Endothelial cell of umbilical vein (primary cell): ENCODE results near the gene ZIC2. TPM values are rescaled to one million over a fixed set of nuclear protein-coding genes. Genes with fewer than 3 reads are reported as not detected.

Source experiments
- BruUV-seq: library from RNA; stranded (reverse); fragments of 400-500 nt; replicated peaks from 2 replicates; lab custom pipeline; 2021; lab: Mats Ljungman, UMichigan
- CTCF ChIA-PET: fragments of 300-600, 350-600 bp; sonication (Branson Sonifier 250); formaldehyde crosslinking; loops from one replicate; lab custom pipeline; 2021; ENCODE audit warnings: antibody characterized with exemption, inconsistent platforms; lab: Charles Lee
- POLR2A ChIA-PET: fragments of 300-600, 350-600 bp; sonication (Branson Sonifier 250); formaldehyde crosslinking; loops from one replicate; lab custom pipeline; 2021; ENCODE audit warnings: antibody characterized with exemption, inconsistent platforms; lab: Charles Lee
- DNase-seq: peaks from one replicate; pipeline ENCODE4 v3.0.0-alpha.2; 2011; ENCODE audit warnings: low read depth, low spot score
- FAIRE-seq: peaks from 2 replicates; lab custom pipeline; 2011; peaks lifted over from hg19 to GRCh38; lab: Jason Lieb, UNC
- H2AFZ ChIP-seq: 2 replicates; pipeline ENCODE4 v1.6.0; 2012; ENCODE audit warnings: low read depth, low read length, control low read depth, inconsistent platforms
- H3K27ac ChIP-seq: 2 replicates; pipeline ENCODE4 v1.5.1; 2011; ENCODE audit warnings: low read depth, mild to moderate bottlenecking, control low read depth, low read length, moderate library complexity; ENCODE audit not compliant: insufficient read depth
- H3K27me3 ChIP-seq, 2 experiments: 2 replicates each; pipeline versions ENCODE4 v1.6.0 to v1.6.1; 2011; ENCODE audit warnings: low read length in 2 of 2, mixed read lengths in 1 of 2; ENCODE audit not compliant: control insufficient read depth in 2 of 2, insufficient read depth in 2 of 2
- H3K36me3 ChIP-seq, 2 experiments: 2 replicates in 1 of 2; 3 replicates in 1 of 2; pipeline ENCODE4 v1.5.1; 2011; ENCODE audit warnings: low read length in 2 of 2, mild to moderate bottlenecking in 1 of 2, moderate library complexity in 1 of 2; ENCODE audit not compliant: control insufficient read depth in 2 of 2, insufficient read depth in 2 of 2; ENCODE audit errors: extremely low read depth in 1 of 2
- H3K4me1 ChIP-seq: 3 replicates; pipeline ENCODE4 v1.5.1; 2011; ENCODE audit warnings: mild to moderate bottlenecking, low read length; ENCODE audit not compliant: control insufficient read depth, insufficient read depth; ENCODE audit errors: extremely low read depth
- H3K4me2 ChIP-seq: 2 replicates; pipeline ENCODE4 v1.6.1; 2011; ENCODE audit warnings: low read length, control low read depth, mixed read lengths; ENCODE audit not compliant: insufficient read depth
- H3K4me3 ChIP-seq, 3 experiments: fragments of 200-600 bp in 1 of 3; sonication (generic), shearing (Covaris generic) in 1 of 3; replicated peaks in 1 of 3; 2 replicates each; pipeline ENCODE4 v1.5.1; 2011 to 2016; ENCODE audit warnings: control low read depth in 3 of 3, low read length in 3 of 3, mild to moderate bottlenecking in 2 of 3, inconsistent platforms in 1 of 3, low read depth in 1 of 3, moderate library complexity in 1 of 3; ENCODE audit not compliant: insufficient read depth in 1 of 3
- H3K79me2 ChIP-seq: 2 replicates; pipeline ENCODE4 v1.6.0; 2012; ENCODE audit warnings: low read length, inconsistent platforms; ENCODE audit not compliant: control insufficient read depth, insufficient read depth
- H3K9ac ChIP-seq: replicated peaks from 2 replicates; pipeline ENCODE3; 2011; ENCODE audit warnings: low read length, control low read depth; ENCODE audit not compliant: insufficient read depth; ENCODE audit errors: extremely low read depth
- H3K9me1 ChIP-seq: replicated peaks from 3 replicates; pipeline ENCODE4 v1.6.0; 2011; ENCODE audit warnings: mild to moderate bottlenecking, low read length; ENCODE audit not compliant: control insufficient read depth, insufficient read depth; ENCODE audit errors: extremely low read depth
- H3K9me3 ChIP-seq: replicated peaks from 2 replicates; pipeline ENCODE4 v1.5.1; 2012; ENCODE audit warnings: low read length, inconsistent platforms; ENCODE audit not compliant: control insufficient read depth, insufficient read depth
- H4K20me1 ChIP-seq: replicated peaks from 2 replicates; pipeline ENCODE3; 2011; ENCODE audit warnings: mild to moderate bottlenecking, low read length; ENCODE audit not compliant: control insufficient read depth, insufficient read depth; ENCODE audit errors: extremely low read depth
- EZH2 ChIP-seq: IDR thresholded peaks from 2 replicates; pipeline ENCODE4 v1.6.1; 2012; ENCODE audit warnings: borderline replicate concordance, low read depth, mild to moderate bottlenecking, moderate library complexity, low read length, inconsistent platforms; ENCODE audit not compliant: severe bottlenecking
- FOS ChIP-seq: IDR thresholded peaks from 2 replicates; pipeline ENCODE4 v1.6.1; 2011; ENCODE audit warnings: mild to moderate bottlenecking, low read length, moderate library complexity, borderline replicate concordance; ENCODE audit not compliant: insufficient read depth
- GATA2 ChIP-seq: IDR thresholded peaks from 2 replicates; pipeline ENCODE4 v1.7.0; 2011; ENCODE audit warnings: low read depth, mild to moderate bottlenecking, moderate library complexity, mixed read lengths, low read length; ENCODE audit not compliant: insufficient read length, insufficient read depth
- JUN ChIP-seq: IDR thresholded peaks from 2 replicates; pipeline ENCODE4 v1.6.1; 2011; ENCODE audit warnings: borderline replicate concordance, low read depth; ENCODE audit not compliant: insufficient read length, insufficient read depth
- MYC ChIP-seq: IDR thresholded peaks from one replicate; pipeline ENCODE4 v1.6.1; 2011; ENCODE audit warnings: mild to moderate bottlenecking, low read depth, low read length
- POLR2AphosphoS5 ChIP-seq: IDR thresholded peaks from 2 replicates; pipeline ENCODE4 v1.6.1; 2012; ENCODE audit warnings: low read depth, mild to moderate bottlenecking, control low read depth, low read length, moderate library complexity; ENCODE audit not compliant: insufficient read depth
- dilution Hi-C: fragments of 300-500 bp; cut with MboI; formaldehyde crosslinking; loops from one replicate; pipeline ENCODE4 v1.15.0; 2019; ENCODE audit warnings: low sequenced_read_pairs; ENCODE audit not compliant: extremely low pct_ligation_motif_present
- intact Hi-C: fragments of 100-400 bp; cut with micrococcal nuclease; formaldehyde crosslinking; loops from one replicate; pipeline ENCODE4 v1.10.0; 2022
- polyA plus RNA-seq, 4 experiments: library from polyadenylated mRNA; depleted of rRNA in 3 of 4; stranded (reverse) in 3 of 4; unstranded in 1 of 4; fragments of >200 nt; gene quantifications; 2 replicates each; pipeline versions ENCODE4 v1.2.1 to v1.2.3, GENCODE V29; 2011 to 2012; ENCODE audit warnings: missing spikeins in 1 of 4
- total RNA-seq: library from RNA; stranded (reverse); gene quantifications from 2 replicates; pipeline ENCODE4 v1.2.3, GENCODE V29; 2021
- TF ChIP-seq, protein P1 (sequence below): IDR thresholded peaks from 2 replicates; pipeline ENCODE4 v1.6.1; 2011; ENCODE audit not compliant: insufficient read depth, insufficient read length

The ZIC2 gene
- total and polyA plus RNA-seq, 2 donors (not counting 3 experiments of a cell fraction or from before 2014, with no cell fraction given) = 0.03 TPM; not detected in 1

DNA sequence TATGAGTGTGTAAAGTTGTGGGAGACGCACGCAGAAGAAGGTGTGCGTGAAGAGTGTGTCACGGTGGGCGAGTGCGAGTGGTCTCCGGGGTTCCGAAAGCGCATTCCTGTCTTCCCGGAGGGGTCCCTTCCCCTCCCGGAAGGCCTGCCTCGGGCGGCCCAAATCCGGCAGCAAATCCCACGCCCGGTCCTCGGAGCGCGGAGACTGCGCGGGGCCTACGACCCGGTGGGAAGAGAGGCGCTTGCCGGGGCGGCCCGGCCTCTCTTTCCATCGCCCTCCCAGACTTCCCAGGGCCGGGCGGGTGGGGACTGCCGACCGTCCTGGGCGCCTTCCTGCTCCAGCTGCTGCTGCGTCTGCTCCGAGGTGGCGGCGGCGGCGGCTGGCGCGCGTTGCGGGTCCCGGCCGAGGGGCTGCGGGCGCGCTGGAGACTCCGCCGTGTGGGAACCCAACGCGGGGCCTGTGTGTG, 12.1 kb upstream of the ZIC2 start:
- H3K4me3 ChIP-seq = no peak overlapping the region
- H3K79me2 ChIP-seq = no peaks in the 10 kb centered on the region
- H3K9ac ChIP-seq = no peak overlapping the region
- H3K9me1 ChIP-seq = no peaks in the 10 kb centered on the region
- peaks cover 74 to 91% of the 10 kb centered on the region in 2 experiments for H3K27me3 ChIP-seq
- H4K20me1 ChIP-seq = peaks cover 3% of the 10 kb centered on the region
- no peak overlapping the region for H2AFZ ChIP-seq
- no peaks in the 10 kb centered on the region for H3K36me3 ChIP-seq
- FAIRE-seq (no peak), DNase-seq (no peak)
- dilution Hi-C loops = no loop called here
- intact Hi-C loops = loop anchor here (10.0 kb wide), 1 partner anchor 315 kb away; no protein-coding TSS in a partner anchor
- no peak overlapping the region for H3K27ac ChIP-seq
- ChIA-PET CTCF (interaction anchor here (1.1 to 1.4 kb wide), 2 partner anchors 11 to 545 kb away, joined by 4 to 5 read pairs; no protein-coding TSS in a partner anchor), POLR2A (no interaction called here)
- H3K4me2 ChIP-seq = no peak overlapping the region
- BruUV-seq = no TSS peak
- H3K4me1 ChIP-seq = no peaks in the 10 kb centered on the region
- no peaks in the 10 kb centered on the region for H3K9me3 ChIP-seq
- no peak for TF ChIP-seq GATA2
- no peak for TF ChIP-seq FOS
- TF ChIP-seq, protein P1, sequence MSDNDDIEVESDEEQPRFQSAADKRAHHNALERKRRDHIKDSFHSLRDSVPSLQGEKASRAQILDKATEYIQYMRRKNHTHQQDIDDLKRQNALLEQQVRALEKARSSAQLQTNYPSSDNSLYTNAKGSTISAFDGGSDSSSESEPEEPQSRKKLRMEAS = no peak
- TF ChIP-seq MYC = no peak
- TF ChIP-seq POLR2AphosphoS5 = no peak
- no peak for TF ChIP-seq JUN
- peak; percentile 55 for TF ChIP-seq EZH2
